ENCODE measurements around the gene RNF11.
"Not testable (repeated sequence)": the region's sequence is repeated elsewhere in the genome, so short reads cannot be mapped to it uniquely, and the experiment has no call there.

RNF11 gene, protein sequence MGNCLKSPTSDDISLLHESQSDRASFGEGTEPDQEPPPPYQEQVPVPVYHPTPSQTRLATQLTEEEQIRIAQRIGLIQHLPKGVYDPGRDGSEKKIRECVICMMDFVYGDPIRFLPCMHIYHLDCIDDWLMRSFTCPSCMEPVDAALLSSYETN

DNA sequence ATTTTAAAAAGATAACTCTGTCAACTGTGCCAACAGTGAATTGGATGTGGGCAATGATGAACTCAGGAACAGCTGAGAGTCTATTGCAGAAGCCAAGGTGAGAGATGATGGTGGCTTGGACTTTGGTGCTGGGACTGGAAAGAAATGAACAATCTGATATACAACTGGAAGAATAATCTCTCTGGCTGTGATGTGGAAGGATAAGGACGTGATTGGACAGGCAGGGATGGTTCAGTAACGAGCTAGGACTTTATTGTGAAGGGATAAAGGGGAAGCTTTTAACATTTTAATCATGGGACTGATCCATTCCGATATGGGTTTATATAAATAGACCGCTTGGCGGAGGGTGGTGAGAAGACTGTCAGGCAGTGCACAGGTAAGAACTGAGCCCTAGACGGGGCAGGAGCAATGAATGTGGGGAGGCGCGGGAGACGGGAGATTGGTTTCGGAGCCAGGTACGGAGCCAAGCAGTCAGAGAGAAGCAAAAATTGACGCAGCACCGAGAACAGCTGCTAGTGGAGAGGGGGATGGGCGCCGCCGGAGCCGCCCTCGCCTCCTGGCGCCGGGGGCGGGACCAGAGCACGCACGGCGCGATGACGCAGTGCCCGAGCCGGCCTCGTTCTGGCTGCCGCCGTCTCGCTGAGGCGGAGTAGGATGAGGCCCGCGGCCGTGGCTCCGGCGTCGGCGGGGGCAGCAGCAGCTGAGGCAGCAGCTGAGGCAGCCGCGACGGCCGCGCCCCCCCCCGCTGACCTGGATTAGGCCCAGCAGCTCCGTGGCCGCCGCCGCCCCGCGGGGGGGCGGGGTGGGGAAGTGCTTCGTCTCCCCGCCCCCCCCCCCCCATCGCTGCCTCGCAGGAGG lies at the start of gene RNF11:
RNF11 (plus strand) TSS at position 601 of the 858 bp plus-strand sequence. CDS start 484 bp downstream, outside the sequence.
- peak; percentile 94 for DNase-seq (ENCODE audit: low spot score)

DNA sequence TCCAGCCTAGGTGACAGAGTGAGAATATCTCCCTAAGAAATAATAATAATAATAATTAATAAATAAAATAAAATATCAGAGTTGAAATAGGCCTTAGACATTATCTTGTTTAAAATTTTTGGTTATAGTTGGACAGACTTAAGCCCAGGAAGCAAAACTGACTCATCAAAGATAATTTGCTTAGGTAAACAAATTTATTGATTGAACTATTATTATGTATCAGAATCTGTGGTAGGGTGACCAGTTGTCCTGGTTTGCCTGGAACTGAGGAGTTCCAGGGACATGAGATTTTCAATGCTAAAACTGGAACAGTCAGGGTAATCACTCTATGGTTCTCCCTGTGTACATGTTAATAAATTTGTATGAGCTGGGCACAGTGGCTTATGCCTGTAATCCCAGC lies 47.8 kb upstream of the RNF11 start:
- no peak for DNase-seq (ENCODE audit: low spot score)

DNA sequence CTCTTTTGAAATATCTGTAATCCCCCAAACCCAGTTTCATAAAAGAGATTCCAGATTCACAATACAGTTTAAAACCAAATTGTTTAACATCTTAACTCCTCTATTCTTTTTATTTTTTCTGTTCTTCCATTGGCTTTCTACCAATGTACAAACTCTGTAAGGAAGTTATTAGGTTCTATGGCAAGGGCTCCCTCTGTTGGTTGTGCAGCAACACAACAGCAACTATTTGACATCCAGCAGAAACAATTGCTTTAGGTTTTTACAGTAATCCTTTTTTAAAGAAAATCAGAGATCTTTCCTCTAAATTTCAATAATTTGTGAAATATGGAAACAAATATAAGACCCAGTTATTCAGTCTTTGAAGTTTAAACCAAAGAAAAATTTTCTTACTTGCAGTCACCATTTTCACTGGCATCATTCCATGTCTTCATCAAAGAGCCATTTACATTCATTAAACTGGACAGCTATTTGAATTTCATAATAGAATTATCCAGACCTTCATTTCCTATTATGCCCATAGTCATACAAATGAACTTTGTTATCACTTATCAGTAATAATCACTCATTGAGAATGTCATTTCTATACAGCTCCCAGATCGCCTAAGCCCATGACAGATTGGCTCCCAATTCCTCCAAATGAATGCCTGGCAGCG lies 46.5 kb upstream of the RNF11 start:
- DNase-seq (ENCODE audit: low spot score) = peak; percentile 63

DNA sequence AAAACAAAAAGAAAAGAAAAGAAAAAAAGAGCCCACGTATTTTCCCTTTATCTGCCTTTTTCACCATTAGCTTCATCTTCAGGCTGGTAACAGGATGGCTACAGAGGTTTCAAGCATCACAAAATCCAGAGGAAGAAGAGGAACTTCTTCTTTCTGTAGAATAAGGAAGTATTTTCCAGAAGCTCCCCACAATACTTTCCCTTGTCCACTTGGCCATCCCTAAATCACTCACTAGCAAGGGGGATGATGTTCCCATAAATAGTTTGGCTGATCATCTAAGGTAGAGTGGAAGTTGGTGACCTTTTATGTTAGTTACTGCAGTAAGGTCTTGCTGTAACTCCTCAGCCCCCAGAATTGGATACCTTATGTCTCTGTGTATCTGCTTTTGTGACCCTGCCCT lies 45.1 kb upstream of the RNF11 start:
- peak; percentile 1 for DNase-seq (ENCODE audit: low spot score)

DNA sequence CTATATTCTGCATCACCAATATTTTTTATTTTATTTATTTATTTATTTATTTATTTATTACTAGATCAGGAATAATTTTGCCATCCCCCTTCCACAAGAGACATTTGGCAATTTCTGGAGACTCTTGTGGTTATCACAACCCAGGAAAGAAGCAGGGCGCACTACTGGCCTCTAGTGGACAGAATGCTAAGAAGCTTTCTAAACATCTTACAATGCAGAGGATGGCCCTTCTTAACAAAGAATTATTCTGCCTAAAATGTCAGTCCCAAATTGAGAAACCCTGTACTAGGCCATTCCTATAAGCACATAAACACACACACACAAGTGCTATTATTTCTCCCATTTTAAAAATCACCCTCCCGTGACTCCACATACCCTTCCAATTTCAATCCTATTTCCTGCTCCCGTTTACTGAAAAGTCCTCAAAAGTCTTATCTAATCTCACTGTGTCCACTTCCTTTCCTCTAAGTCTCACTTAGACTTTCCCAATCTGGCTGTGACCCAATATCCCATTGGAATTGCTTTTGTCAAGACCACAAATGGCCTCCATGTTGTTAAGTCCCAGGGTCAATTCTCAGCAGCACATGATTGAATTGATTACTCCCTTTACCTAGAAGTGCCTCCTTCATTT lies 43.7 kb upstream of the RNF11 start:
- peak; percentile 69 for DNase-seq (ENCODE audit: low spot score)

DNA sequence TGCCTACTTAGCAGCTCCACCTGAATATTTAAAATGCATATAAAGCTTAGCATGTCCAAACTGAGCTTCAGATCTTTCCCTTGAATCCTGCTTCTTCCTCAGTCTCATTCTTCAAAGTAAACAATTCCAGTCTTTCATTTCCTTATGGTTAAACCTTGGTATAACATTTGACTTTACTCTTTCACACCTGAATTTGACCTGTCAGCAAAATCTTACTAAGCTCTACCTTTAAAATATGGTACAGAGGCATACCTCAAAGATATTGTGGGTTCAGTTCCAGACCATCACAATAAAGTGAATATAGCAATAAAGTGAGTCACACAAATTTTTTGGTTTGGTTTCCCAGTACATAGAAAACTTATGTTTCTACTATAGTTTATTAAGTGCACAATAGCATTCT lies 42.5 kb upstream of the RNF11 start:
- no peak for DNase-seq (ENCODE audit: low spot score)

DNA sequence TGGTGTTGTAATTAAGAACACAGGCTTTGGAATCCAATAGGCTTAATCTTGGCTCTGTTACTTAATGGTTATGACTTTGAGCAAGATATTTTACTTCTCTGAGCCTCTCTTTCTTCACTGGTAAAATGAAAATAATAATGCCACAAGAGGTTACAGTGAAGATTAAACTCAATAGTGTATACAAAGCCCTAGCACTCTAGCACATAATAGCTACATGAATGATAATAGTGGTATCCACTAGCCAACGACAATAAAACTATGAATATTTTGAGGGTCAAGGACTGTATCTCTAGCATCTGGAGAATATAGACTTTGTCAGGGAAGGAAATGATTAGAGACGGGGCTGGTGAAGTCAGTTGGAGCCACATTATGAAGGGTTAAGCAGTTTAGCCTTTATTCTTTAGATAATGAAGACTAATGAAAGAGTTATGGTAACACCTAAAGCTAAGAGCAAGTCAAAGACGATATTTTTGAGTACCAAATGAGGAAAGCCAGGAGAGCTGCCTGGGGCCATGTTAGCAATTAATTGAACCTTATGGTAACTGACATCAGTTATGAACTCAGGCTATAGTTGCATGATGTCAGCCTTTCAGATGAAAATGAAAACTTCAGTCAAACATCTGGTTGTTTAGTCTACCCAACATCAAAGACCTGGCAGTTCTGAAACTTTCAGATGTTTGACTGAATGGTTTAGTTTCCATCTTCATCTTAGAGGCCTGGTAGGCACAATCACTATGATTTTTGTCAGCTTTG lies 32.8 kb upstream of the RNF11 start:
- DNase-seq (ENCODE audit: low spot score) = no peak

DNA sequence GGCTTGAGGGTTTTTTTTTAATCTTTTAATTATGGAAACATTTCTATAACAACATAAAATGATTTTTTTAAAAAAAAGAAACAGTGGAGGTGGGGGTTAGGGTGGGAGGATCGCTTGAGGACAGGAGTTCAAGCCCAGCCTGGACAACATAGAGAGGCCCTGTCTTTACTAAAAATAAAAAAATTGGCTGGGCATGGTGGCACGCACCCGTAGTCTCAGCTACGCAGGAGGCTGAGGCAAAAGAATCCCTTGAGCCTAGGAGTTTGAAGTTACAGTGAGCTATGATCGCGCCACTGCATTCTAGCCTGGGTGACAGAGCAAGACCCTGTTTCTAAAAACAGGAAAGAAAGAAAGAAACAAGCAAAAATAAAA lies 32.2 kb upstream of the RNF11 start:
- no peak for DNase-seq (ENCODE audit: low spot score)

DNA sequence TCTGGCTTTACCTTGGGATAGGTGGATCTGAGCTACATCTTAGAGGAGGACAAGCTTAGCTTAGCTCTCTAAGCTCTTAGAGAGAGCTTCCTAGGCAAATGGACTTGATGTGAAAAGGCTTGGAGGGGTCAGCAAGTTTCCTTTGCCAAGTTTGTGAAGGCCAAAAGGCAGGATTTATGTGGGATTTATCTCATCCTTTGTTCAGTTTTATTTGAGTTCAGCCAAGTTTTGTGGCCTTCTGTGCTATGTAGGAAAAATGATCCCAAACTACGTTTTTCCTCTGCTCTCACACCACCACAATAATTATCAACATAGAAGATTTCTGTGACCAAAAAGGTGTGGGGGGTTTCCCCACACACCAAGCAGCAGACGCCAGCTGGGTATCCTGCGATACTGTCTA lies 26.0 kb upstream of the RNF11 start:
- no peak for DNase-seq (ENCODE audit: low spot score)

DNA sequence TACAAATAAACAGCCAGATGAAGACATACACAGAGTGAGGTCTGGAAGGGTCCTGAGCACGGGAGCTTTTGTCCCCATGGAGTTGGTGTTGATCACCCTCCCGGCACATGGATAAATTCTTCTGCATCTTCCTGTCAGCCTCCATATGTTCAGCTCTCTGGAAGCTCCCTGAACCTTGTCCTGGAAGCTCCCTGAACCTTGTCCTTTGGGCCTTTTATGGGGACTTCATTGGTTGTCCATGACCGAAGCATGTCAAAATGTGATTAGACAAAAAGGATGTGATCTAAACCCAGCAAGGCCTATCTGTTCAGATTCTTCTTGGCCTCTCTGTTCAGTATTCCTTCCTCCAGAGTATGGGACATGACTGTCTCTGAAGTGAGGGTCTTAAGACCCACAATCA lies 25.4 kb upstream of the RNF11 start:
- no peak for DNase-seq (ENCODE audit: low spot score)

DNA sequence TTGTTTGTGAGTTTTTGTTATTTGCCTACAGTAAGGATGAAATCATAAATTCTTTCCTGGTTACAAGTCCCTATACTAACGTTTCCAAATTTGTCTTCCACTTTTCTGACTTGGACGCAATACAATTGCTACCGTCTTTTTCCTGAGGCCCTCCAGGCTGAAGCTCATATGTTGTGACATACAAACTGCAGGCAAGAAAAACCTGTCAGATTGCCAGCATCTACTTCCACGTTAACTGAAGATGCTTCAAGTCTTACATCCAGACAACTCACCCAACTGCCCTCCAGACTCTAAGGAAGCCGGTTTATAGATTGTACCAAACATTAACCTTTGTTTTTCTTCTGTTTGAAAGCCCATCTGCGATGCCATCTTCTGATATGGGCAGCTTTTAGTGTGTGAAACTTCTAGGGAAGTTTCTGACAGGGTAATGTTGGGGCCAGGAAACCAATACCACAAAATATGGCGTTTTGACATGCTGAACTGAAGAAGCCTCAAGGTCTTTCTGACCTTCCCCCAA lies 21.4 kb upstream of the RNF11 start:
- DNase-seq (ENCODE audit: low spot score) = no peak

DNA sequence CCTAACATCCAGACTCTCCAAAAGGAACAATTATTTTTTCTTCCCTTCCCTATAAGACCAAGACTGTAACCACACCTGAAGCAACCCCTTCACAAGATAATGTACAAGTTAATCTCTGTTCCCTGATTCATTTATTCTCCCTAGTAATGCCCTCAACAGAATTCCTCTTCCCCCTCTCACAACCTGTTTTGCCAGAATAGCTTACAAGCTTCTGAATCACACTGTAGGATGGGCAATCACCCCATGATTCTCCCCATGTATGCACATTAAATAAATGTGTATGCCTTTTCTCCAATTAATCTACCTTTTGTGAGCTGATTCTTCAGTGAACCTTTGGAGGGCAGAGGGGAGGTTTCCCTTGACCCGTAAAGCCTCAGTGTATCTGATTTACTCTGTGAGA lies 20.9 kb upstream of the RNF11 start:
- DNase-seq (ENCODE audit: low spot score) = no peak

DNA sequence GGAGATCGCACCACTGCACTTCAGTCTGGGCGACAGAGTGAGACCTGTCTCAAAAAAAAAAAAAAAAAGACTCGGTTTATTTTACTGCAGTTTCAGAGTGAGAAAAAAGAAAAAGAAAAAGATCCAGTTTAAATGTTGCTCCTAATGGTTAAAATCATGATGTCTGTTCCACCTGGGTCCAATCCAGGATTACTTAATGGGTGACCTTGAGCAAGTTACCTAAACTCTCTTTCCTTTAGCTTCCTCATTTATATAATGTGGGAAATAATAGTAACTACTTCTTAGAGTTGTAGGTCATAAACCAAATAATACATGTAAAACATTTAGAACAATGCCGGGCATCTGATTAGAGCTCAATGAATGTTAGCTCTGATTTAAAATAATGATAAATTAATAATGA lies 19.4 kb upstream of the RNF11 start:
- no peak for DNase-seq (ENCODE audit: low spot score)

DNA sequence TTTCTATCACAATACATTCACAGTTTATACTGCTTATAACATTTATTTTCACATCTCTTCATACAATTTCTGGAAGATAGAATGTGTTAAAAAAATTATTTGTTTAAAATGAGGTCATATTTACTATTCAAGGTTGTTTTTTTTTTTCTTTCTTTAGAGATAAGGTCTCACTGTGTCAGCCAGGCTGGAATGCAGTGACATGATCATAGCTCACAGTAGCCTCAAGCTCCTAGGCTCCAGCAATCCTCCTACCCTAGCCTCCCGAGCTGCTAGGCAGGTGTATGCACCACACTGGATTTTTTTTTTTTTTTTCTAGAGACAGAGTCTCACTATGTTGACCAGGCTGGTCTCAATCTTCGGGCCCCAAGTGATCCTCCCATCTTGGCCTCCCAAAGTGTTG lies 19.0 kb upstream of the RNF11 start:
- no peak for DNase-seq (ENCODE audit: low spot score)

DNA sequence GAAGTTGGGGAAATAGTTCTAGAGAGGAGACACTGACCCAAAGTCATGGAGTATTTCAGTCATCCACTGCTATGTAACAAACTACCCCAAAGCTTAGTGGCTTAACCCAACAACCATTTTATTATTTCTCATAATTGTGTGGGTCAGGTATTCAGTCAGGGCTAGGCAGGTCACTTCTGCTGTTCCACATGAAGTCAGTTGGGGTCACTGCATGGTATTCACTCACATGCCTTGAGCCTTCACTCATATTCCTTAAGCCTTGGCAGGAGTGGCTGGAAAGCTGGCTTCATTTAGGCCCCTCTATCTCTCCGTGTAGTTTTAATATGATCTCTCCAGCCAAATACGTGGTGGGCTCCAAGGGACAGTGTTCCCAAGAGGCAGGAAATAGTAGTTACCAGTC lies 17.5 kb upstream of the RNF11 start:
- DNase-seq (ENCODE audit: low spot score) = no peak

DNA sequence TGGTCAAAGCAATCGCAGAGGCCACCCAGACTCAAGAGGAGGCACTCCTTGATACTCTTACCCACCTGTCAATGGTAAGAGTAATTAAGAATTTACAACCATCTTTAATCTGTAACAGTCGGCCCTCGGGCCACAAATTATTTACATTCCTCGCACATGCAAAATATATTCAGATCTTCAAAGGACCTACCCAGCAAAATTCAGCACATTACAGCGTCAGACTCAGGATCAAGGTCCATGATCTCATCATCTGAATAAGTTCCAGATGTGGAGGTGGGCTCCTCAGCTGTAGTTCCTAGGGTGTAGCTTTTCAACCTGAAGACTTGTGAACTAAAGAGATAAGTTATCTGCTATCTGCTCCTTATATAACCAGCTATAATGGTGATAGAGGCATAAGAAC lies 17.1 kb upstream of the RNF11 start:
- no peak for DNase-seq (ENCODE audit: low spot score)

DNA sequence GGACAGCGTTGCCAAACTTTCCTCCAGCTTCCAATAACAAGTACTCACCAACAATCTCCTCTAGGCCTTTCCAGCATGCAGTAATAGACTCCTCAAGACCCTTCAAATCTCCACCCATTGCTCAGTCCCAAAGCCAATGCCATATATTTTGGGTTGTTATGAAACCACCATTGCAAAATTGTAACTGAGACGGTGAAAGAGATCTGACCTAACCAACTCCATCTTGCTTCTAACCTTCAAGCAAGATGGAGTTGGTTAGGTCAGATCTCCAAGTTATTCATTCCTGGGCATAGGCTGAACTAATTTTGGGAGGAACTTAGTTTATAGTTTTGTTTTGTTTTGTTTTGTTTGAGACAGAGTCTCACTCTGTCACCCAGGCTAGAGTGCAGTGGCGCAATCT lies 14.5 kb upstream of the RNF11 start:
- not testable (repeated sequence) for DNase-seq (ENCODE audit: low spot score)

DNA sequence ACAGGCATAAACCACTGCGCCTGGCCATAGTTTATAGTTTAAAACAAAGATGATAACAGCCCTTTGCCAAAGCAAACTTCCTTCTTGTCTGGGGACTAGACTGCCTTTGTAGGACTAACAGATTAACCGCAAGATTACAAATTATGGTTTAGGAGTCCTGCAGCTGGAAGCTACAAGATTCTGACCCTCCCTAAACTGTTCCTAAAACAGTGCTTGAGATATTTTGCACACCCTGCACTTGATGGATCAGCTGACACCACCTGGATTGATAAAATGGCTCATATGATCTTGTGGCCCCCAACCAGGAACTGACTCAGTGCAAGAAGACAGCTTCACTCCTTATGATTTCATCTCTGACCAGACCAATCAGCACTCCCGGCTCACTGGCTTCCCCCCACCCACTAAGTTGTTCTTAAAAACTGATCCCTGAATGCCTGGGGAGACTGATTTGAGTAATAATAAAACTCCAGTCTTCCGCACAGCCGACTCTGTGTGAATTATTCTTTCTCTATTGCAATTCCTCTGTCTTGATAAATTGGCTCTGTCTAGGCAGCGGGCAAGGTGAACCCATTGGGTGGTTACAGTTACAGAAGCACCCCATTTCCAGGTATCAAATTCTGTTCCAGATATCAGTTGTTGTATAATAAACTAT lies 13.8 kb upstream of the RNF11 start:
- DNase-seq (ENCODE audit: low spot score) = no peak

DNA sequence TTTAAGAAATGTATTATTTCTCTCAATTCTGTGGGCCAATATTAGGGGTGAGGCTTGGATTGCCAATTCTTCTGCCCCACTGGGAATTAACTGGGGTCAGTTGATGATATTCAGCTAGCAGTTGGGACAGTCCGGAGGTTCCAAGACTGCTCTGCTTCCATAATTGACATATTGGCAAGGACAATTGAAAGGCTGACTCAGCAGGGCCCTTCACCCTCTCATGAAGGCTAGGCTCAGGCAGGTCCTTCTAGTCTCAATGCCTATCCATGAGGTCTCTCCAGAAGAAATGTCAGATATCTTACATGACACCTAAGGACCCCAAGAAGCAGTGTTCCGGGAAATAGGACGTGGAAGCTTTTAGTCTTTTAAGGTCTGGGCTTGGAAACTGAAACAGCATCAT lies 13.3 kb upstream of the RNF11 start:
- no peak for DNase-seq (ENCODE audit: low spot score)

DNA sequence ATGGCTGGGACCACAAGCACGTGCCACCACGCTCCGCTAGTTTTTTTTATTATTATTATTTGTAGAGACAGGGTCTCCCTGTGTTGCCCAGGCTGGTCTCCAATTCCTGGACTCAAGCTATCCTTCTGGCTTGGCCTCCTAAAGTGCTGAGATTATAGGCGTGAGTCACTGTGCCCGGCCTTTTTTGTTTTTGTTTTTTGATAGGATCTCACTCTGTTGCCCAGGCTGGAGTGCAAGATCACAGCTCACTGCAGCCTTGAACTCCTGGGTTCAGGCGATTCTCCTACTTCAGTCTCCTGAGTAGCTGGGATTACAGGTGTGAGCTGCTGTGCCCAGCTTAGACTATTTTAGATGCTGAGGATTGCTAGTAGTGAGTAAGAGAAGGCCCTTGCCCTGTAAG lies 11.8 kb upstream of the RNF11 start:
- DNase-seq (ENCODE audit: low spot score) = no peak

DNA sequence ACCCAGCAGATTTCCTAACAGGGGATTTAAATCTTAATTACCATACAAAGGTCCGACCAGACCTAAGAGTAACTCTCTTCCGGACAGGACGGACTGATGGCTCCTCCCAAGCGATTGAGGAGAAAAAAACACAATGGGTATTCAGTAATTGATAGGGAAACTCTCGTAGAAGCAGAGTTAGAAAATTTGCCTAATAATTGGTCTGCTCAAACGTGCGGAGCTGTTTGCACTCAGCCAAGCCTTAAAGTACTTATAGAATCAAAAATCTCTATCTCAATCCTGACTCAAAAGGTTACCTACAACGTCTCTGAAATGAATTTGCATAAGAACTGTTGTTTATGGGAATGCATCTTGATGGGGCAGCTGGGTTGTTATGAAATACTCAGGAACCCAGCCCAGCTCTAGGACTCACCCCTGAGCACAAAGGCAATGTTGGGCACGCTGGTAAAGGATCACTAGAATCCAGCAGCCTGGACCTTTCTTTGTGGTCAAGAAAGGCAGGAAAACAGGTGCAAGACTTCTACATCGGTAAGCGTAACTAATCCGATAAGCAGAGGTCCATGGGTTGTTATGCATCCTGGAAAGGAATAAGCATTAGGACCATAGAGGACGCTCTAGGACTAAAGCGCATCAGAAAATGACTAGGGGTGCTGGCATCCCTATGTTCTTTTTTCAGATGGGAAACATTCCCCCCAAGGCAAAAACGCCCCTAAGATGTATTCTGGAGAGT lies 8.7 kb upstream of the RNF11 start:
- not testable (repeated sequence) for DNase-seq (ENCODE audit: low spot score)
